BLaER1 treated with 17β-estradiol and CSF1 and Interleukin-3, amounts not matched to agents 10 nM and 100 nM (cell line): ENCODE measurements around the gene CCR8.

Experiments used
- H3K27ac ChIP-seq, 11 experiments: shearing (Covaris generic); formaldehyde crosslinking; 2 replicates each; pipeline ENCODE4 v1.8.1; 2022
- H3K27me3 ChIP-seq, 11 experiments: shearing (Covaris generic); formaldehyde crosslinking; 2 replicates each; pipeline ENCODE4 v1.8.1; 2022
- H3K36me3 ChIP-seq, 11 experiments: shearing (Covaris generic); formaldehyde crosslinking; 2 replicates each; pipeline ENCODE4 v1.8.1; 2022
- H3K4me1 ChIP-seq, 10 experiments: shearing (Covaris generic); formaldehyde crosslinking; 2 replicates each; pipeline ENCODE4 v1.8.1; 2022
- H3K4me2 ChIP-seq, 11 experiments: shearing (Covaris generic); formaldehyde crosslinking; 2 replicates each; pipeline ENCODE4 v1.8.1; 2022
- H3K4me3 ChIP-seq, 10 experiments: shearing (Covaris generic); formaldehyde crosslinking; 2 replicates each; pipeline ENCODE4 v1.8.1; 2022
- H3K9ac ChIP-seq, 11 experiments: shearing (Covaris generic); formaldehyde crosslinking; 2 replicates each; pipeline ENCODE4 v1.8.1; 2022
- H3K9me3 ChIP-seq, 11 experiments: shearing (Covaris generic); formaldehyde crosslinking; replicated peaks in 1 of 11; 2 replicates each; pipeline ENCODE4 v1.8.1; 2022
- H4K20me1 ChIP-seq, 11 experiments: shearing (Covaris generic); formaldehyde crosslinking; 2 replicates each; pipeline ENCODE4 v1.8.1; 2022
- Cebpa-rat ChIP-seq, 11 experiments: shearing (Covaris generic); IDR thresholded peaks; 2 replicates each; pipeline ENCODE4 v1.8.1; 2022

The CCR8 gene

DNA sequence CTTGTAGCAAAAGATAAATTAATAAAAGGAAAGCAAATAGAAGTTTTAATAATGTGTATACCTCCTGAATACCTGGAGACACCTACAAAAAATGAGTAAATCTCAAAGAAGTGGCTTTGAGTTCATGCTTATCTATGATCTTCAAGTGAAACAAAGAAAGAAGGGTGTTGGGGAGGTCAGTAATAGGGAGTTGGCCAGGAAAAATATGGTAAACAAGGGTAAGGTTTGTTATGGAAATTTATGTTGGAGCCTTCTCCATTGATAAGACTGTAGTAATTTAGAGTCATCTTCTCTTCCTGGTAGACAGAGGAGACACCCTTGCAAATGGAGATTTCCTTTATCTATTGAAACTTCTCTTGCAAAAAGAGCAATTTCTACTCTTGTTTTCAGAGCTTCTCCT, 6.6 kb upstream of the CCR8 start:
- no peak overlapping the region for H3K27ac ChIP-seq
- H3K36me3 ChIP-seq = no peaks in the 10 kb centered on the region
- H3K4me2 ChIP-seq = no peak overlapping the region
- no peak overlapping the region for H3K9ac ChIP-seq
- H3K27me3 ChIP-seq = no peaks in the 10 kb centered on the region
- no peaks in the 10 kb centered on the region for H4K20me1 ChIP-seq
- H3K4me1 ChIP-seq = no peaks in the 10 kb centered on the region
- H3K4me3 ChIP-seq = no peak overlapping the region
- H3K9me3 ChIP-seq = peaks cover 0 to 4% (median 0%) of the 10 kb centered on the region in 11 experiments; a peak in 1 of 22 replicates
- TF ChIP-seq Cebpa-rat (IDR thresholded peaks at IDR 0.05) = no peak

- no peak for TF ChIP-seq Cebpa-rat (IDR thresholded peaks at IDR 0.05)
- H3K9ac ChIP-seq = no peak overlapping the region
- no peaks in the 10 kb centered on the region for H4K20me1 ChIP-seq
- H3K4me2 ChIP-seq = no peak overlapping the region
- H3K4me1 ChIP-seq = no peaks in the 10 kb centered on the region
- peaks cover 0 to 4% (median 0%) of the 10 kb centered on the region in 11 experiments; a peak in 1 of 22 replicates for H3K9me3 ChIP-seq
- no peak overlapping the region for H3K27ac ChIP-seq
- H3K4me3 ChIP-seq = no peak overlapping the region
- H3K27me3 ChIP-seq = no peaks in the 10 kb centered on the region
- H3K36me3 ChIP-seq = no peaks in the 10 kb centered on the region
These were observed 6.0 kb upstream of the CCR8 start for GRCh38 chr3:39323494-39323893.

- Histone ChIP-seq H3K4me3 (no peak overlapping the region), H3K27me3 (no peaks in the 10 kb centered on the region), H3K36me3 (no peaks in the 10 kb centered on the region), H3K4me1 (no peaks in the 10 kb centered on the region), H3K4me2 (no peak overlapping the region), H4K20me1 (no peaks in the 10 kb centered on the region), H3K27ac (no peak overlapping the region), H3K9ac (no peak overlapping the region), H3K9me3 (no peaks in the 10 kb centered on the region)
- no peak for TF ChIP-seq Cebpa-rat (IDR thresholded peaks at IDR 0.05)
These were observed 4.3 kb upstream of the CCR8 start for GRCh38 chr3:39325236-39325635.

GRCh38 chr3:39327053-39327745, 2.3 kb upstream of the CCR8 start:
- H3K27ac ChIP-seq = no peak overlapping the region
- no peak overlapping the region for H3K9ac ChIP-seq
- H3K4me1 ChIP-seq = no peaks in the 10 kb centered on the region
- H3K27me3 ChIP-seq = no peaks in the 10 kb centered on the region
- no peaks in the 10 kb centered on the region for H4K20me1 ChIP-seq
- no peaks in the 10 kb centered on the region for H3K36me3 ChIP-seq
- no peak overlapping the region for H3K4me3 ChIP-seq
- H3K9me3 ChIP-seq = no peaks in the 10 kb centered on the region
- no peak for TF ChIP-seq Cebpa-rat (IDR thresholded peaks at IDR 0.05)
- H3K4me2 ChIP-seq = no peak overlapping the region

DNA sequence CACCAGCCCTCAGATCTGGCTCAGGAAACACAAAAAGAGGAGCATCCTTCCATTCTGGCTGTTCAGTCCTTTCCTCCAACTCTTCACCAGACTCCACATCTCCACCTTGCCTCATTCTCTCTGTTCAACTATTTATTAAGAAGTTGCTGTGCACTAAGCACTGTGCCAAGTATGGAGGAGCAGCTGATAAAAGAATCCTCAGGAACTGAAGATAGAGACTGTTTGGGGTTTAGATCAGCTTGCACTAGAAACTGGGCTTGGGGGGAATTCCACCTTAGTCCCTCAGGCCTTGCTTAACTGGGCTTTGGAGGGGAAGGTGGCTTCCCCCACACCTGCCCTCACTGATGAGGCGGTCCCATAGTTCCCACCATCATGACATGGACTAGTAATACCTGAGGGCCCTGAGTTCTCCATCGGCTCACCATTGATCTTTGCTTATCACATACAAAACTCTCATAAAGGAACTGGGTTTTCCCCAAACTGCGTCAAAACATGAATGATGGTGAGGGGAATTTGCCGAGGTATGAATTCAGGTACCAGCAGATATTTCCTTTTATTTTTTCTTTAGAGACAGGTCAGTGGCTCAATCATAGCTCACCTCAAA, 1.7 kb upstream of the CCR8 start:
- H3K4me3 ChIP-seq = no peak overlapping the region
- H3K27ac ChIP-seq = no peak overlapping the region
- no peak overlapping the region for H3K4me2 ChIP-seq
- H3K9ac ChIP-seq = no peak overlapping the region
- H3K9me3 ChIP-seq = no peaks in the 10 kb centered on the region
- no peak for TF ChIP-seq Cebpa-rat (IDR thresholded peaks at IDR 0.05)
- H3K27me3 ChIP-seq = no peaks in the 10 kb centered on the region
- no peaks in the 10 kb centered on the region for H3K36me3 ChIP-seq
- no peaks in the 10 kb centered on the region for H3K4me1 ChIP-seq
- H4K20me1 ChIP-seq = no peaks in the 10 kb centered on the region

DNA sequence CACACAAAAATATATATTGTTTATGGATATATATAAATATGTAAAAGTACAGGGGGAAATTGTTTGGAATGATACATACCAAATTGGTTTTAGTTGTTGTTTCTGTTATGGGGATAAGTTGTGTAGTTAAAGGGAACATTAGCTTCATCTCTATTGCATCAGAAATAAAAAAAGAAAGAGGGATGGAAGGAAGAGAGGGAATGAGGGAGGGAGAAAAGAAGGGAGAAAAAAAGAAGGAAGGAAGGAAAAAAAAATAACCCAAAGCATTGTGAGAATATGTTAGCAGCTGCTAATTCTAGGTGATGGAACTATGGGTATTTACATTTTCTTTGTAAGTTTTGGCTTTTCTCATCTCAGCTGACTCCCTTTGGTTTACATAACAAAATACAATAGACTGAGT, 1.3 kb downstream of the CCR8 start:
- Histone ChIP-seq H4K20me1 (no peaks in the 10 kb centered on the region), H3K9ac (no peak overlapping the region), H3K4me2 (no peak overlapping the region), H3K27me3 (no peaks in the 10 kb centered on the region), H3K27ac (no peak overlapping the region), H3K4me1 (no peaks in the 10 kb centered on the region), H3K9me3 (no peaks in the 10 kb centered on the region), H3K36me3 (no peaks in the 10 kb centered on the region), H3K4me3 (no peak overlapping the region)
- TF ChIP-seq Cebpa-rat (IDR thresholded peaks at IDR 0.05) = no peak

- H3K27ac ChIP-seq = no peak overlapping the region
- H3K9me3 ChIP-seq = no peaks in the 10 kb centered on the region
- H3K4me2 ChIP-seq = no peak overlapping the region
- no peaks in the 10 kb centered on the region for H3K4me1 ChIP-seq
- H4K20me1 ChIP-seq = no peaks in the 10 kb centered on the region
- H3K36me3 ChIP-seq = no peaks in the 10 kb centered on the region
- no peak overlapping the region for H3K9ac ChIP-seq
- TF ChIP-seq Cebpa-rat (IDR thresholded peaks at IDR 0.05) = no peak
- no peak overlapping the region for H3K4me3 ChIP-seq
- H3K27me3 ChIP-seq = no peaks in the 10 kb centered on the region
These were observed 3.0 kb downstream of the CCR8 start for GRCh38 chr3:39332525-39332924.

- Histone ChIP-seq H3K9ac (no peak overlapping the region), H3K36me3 (no peaks in the 10 kb centered on the region), H3K4me3 (no peak overlapping the region), H4K20me1 (no peaks in the 10 kb centered on the region), H3K27me3 (no peaks in the 10 kb centered on the region), H3K4me2 (no peak overlapping the region), H3K9me3 (no peaks in the 10 kb centered on the region), H3K4me1 (no peaks in the 10 kb centered on the region), H3K27ac (no peak overlapping the region)
- no peak for TF ChIP-seq Cebpa-rat (IDR thresholded peaks at IDR 0.05)
These were observed 4.1 kb downstream of the CCR8 start for GRCh38 chr3:39333607-39334006.

- no peaks in the 10 kb centered on the region for H3K4me1 ChIP-seq
- H3K4me2 ChIP-seq = no peak overlapping the region
- no peak for TF ChIP-seq Cebpa-rat (IDR thresholded peaks at IDR 0.05)
- no peaks in the 10 kb centered on the region for H3K9me3 ChIP-seq
- no peaks in the 10 kb centered on the region for H3K36me3 ChIP-seq
- no peak overlapping the region for H3K9ac ChIP-seq
- H3K4me3 ChIP-seq = no peak overlapping the region
- no peak overlapping the region for H3K27ac ChIP-seq
- H4K20me1 ChIP-seq = no peaks in the 10 kb centered on the region
- H3K27me3 ChIP-seq = no peaks in the 10 kb centered on the region
These were observed 4.7 kb downstream of the CCR8 start for GRCh38 chr3:39334205-39334604.

GRCh38 chr3:39338201-39338600, 8.7 kb downstream of the CCR8 start:
- Histone ChIP-seq H3K4me3 (no peak overlapping the region), H3K4me1 (no peaks in the 10 kb centered on the region), H3K9ac (no peak overlapping the region), H4K20me1 (no peaks in the 10 kb centered on the region), H3K4me2 (no peak overlapping the region), H3K36me3 (no peaks in the 10 kb centered on the region), H3K27me3 (no peaks in the 10 kb centered on the region), H3K9me3 (no peaks in the 10 kb centered on the region), H3K27ac (no peak overlapping the region)
- no peak for TF ChIP-seq Cebpa-rat (IDR thresholded peaks at IDR 0.05)
